A673 (cell line): ENCODE measurements around the gene CACYBP. TPM values are rescaled to one million over a fixed set of nuclear protein-coding genes. Genes with fewer than 3 reads are reported as not detected.
"Not testable (repeated sequence)": the region's sequence is repeated elsewhere in the genome, so short reads cannot be mapped to it uniquely, and the experiment has no call there.

Source experiments
- BruUV-seq: library from RNA; stranded (reverse); fragments of 400-500 nt; replicated peaks from 2 replicates; lab custom pipeline; 2021; lab: Mats Ljungman, UMichigan
- CTCF ChIA-PET: fragments of 300-600 bp; sonication (Branson Sonifier 250); formaldehyde crosslinking; loops from one replicate; lab custom pipeline; 2022; ENCODE audit warnings: antibody characterized with exemption; lab: Charles Lee
- POLR2A ChIA-PET: fragments of 300-600 bp; sonication (Branson Sonifier 250); formaldehyde crosslinking; loops from one replicate; lab custom pipeline; 2022; ENCODE audit warnings: antibody characterized with exemption; ENCODE audit not compliant: low non-redundant PET; lab: Charles Lee
- DNase-seq: peaks from one replicate; pipeline ENCODE4 v3.0.0-alpha.2; 2015; ENCODE audit warnings: low spot score
- H3K27ac ChIP-seq: fragments of 200-600 bp; sonication (generic); 2 replicates; pipeline ENCODE4 v1.5.1; 2016; ENCODE audit warnings: mixed run types, low read depth, mild to moderate bottlenecking, mixed read lengths, antibody characterized with exemption, low read length; ENCODE audit not compliant: poor library complexity, severe bottlenecking
- H3K27me3 ChIP-seq: fragments of 200-600 bp; sonication (generic); replicated peaks from 2 replicates; pipeline ENCODE4 v1.6.1; 2017; ENCODE audit warnings: mixed run types, low read depth, mild to moderate bottlenecking, mixed read lengths, antibody characterized with exemption, low read length; ENCODE audit not compliant: insufficient read depth, poor library complexity
- H3K36me3 ChIP-seq: fragments of 200-600 bp; sonication (generic); 2 replicates; pipeline ENCODE4 v1.6.1; 2016; ENCODE audit warnings: mixed run types, mild to moderate bottlenecking, mixed read lengths, antibody characterized with exemption, low read length; ENCODE audit not compliant: insufficient read depth, poor library complexity, severe bottlenecking
- H3K4me1 ChIP-seq: fragments of 200-600 bp; sonication (generic); 2 replicates; pipeline ENCODE4 v1.6.1; 2017; ENCODE audit warnings: mixed run types, mild to moderate bottlenecking, mixed read lengths, antibody characterized with exemption, low read length; ENCODE audit not compliant: insufficient read depth, poor library complexity, severe bottlenecking
- H3K4me3 ChIP-seq: fragments of 200-600 bp; sonication (generic); 2 replicates; pipeline ENCODE4 v1.5.1; 2016; ENCODE audit warnings: low read depth, mixed run types, mild to moderate bottlenecking, mixed read lengths, low read length; ENCODE audit not compliant: poor library complexity, severe bottlenecking
- H3K9me3 ChIP-seq: fragments of 200-600 bp; sonication (generic); 2 replicates; pipeline ENCODE4 v1.6.1; 2016; ENCODE audit warnings: mixed run types, low read depth, mild to moderate bottlenecking, mixed read lengths, antibody characterized with exemption, low read length; ENCODE audit not compliant: poor library complexity, severe bottlenecking
- EZH2 ChIP-seq: fragments of 200-600 bp; sonication (generic); IDR thresholded peaks from 2 replicates; pipeline ENCODE4 v1.6.1; 2017; ENCODE audit warnings: borderline replicate concordance, low read depth, mild to moderate bottlenecking, mixed read lengths, antibody characterized with exemption, low read length; ENCODE audit not compliant: poor library complexity, severe bottlenecking
- intact Hi-C: fragments of 100-400 bp; cut with micrococcal nuclease; formaldehyde crosslinking; loops from one replicate; pipeline ENCODE4 v1.10.0; 2022; ENCODE audit not compliant: unreplicated experiment
- total RNA-seq: library from RNA; stranded (reverse); gene quantifications from 2 replicates; pipeline ENCODE4 v1.2.3, GENCODE V29; 2021
- TF ChIP-seq, protein P1 (sequence below): fragments of 300-800, 200-600 bp; sonication (generic); conservative IDR thresholded peaks from 2 replicates; pipeline ENCODE4 v1.5.1; 2017; ENCODE audit warnings: low read depth, mild to moderate bottlenecking, antibody characterized with exemption, low read length, moderate library complexity, mixed read lengths

CACYBP gene
- total RNA-seq, 1 experiment from 2014 or later: 307 TPM

DNA sequence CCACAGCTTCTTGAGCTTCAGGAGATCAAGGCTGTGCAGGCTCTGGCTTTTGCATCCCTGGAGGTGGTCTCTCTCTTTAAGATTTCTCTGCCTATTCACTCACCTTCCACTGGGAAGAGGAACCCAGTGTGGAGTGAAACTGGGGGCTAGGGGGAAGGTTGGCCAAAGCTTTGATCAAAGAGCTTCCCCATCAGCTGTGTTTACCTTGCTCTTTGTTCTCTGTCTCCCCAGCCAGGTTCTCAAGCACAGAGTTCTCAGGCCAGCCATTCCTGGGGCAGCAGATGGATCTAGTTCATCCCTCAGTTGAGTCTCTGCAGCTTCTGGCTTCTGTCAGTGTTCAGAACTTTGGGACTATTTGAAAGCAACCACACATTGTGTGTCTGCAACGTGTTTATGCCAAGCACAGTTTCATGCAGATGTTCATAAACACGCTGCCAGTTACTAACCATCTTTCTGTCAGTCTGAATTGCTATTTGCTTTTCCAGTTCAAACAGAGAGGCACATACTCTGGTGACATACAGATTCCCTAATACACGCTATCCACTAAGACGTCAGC, 40.7 kb downstream of the CACYBP start:
- DNase-seq: no peak
- no peaks in the 10 kb centered on the region for H3K4me1 ChIP-seq
- TF ChIP-seq, protein P1, sequence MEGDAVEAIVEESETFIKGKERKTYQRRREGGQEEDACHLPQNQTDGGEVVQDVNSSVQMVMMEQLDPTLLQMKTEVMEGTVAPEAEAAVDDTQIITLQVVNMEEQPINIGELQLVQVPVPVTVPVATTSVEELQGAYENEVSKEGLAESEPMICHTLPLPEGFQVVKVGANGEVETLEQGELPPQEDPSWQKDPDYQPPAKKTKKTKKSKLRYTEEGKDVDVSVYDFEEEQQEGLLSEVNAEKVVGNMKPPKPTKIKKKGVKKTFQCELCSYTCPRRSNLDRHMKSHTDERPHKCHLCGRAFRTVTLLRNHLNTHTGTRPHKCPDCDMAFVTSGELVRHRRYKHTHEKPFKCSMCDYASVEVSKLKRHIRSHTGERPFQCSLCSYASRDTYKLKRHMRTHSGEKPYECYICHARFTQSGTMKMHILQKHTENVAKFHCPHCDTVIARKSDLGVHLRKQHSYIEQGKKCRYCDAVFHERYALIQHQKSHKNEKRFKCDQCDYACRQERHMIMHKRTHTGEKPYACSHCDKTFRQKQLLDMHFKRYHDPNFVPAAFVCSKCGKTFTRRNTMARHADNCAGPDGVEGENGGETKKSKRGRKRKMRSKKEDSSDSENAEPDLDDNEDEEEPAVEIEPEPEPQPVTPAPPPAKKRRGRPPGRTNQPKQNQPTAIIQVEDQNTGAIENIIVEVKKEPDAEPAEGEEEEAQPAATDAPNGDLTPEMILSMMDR: no peak
- TF ChIP-seq EZH2: no peak
- no peak overlapping the region for H3K27ac ChIP-seq
- no peak overlapping the region for H3K4me3 ChIP-seq
- H3K9me3 ChIP-seq: no peaks in the 10 kb centered on the region
- POLR2A ChIA-PET: no interaction called here
- no peaks in the 10 kb centered on the region for H3K36me3 ChIP-seq
- intact Hi-C loops: no loop called here
- no TSS peak for BruUV-seq
- CTCF ChIA-PET: no interaction called here
- no peaks in the 10 kb centered on the region for H3K27me3 ChIP-seq

- CTCF ChIA-PET: no interaction called here
- no peaks in the 10 kb centered on the region for H3K9me3 ChIP-seq
- peaks cover 4% of the 10 kb centered on the region for H3K27me3 ChIP-seq
- no TSS peak for BruUV-seq
- no peak for DNase-seq
- intact Hi-C loops: no loop called here
- H3K36me3 ChIP-seq: no peaks in the 10 kb centered on the region
- POLR2A ChIA-PET: no interaction called here
- H3K27ac ChIP-seq: no peak overlapping the region
- TF ChIP-seq EZH2: no peak
- TF ChIP-seq, protein P1: no peak
- no peaks in the 10 kb centered on the region for H3K4me1 ChIP-seq
- no peak overlapping the region for H3K4me3 ChIP-seq
These were observed 42.9 kb downstream of the CACYBP start for GRCh38 chr1:175042650-175043049.

GRCh38 chr1:175043824-175044223, 44.1 kb downstream of the CACYBP start:
- TF ChIP-seq, protein P1: no peak
- no peak for TF ChIP-seq EZH2
- Histone ChIP-seq H3K9me3 (no peaks in the 10 kb centered on the region), H3K36me3 (no peaks in the 10 kb centered on the region), H3K4me1 (no peaks in the 10 kb centered on the region), H3K4me3 (no peak overlapping the region), H3K27ac (no peak overlapping the region), H3K27me3 (peaks cover 6% of the 10 kb centered on the region)
- BruUV-seq: no TSS peak
- ChIA-PET CTCF (no interaction called here), POLR2A (no interaction called here)
- intact Hi-C loops: no loop called here
- DNase-seq: no peak

DNA sequence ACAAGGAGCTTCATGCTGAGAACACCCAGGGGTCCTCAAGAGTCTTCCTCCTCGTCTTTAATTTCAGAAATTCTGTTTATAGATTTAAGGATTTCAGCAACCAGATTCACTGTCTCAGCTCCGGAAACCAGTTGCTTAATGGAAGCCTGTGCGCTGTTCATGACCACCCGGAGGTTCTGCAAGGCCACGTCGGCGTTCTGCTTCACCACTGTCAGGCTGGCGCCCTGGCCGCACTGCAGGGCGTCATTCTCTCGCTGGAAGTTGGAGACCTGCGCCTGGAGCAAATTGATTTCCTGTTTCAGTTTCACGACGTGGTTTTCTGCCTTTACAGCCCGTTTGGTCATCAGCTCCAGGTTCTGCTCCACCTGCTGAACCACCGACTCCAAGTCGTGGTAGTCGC, 44.8 kb downstream of the CACYBP start:
- CTCF ChIA-PET, POLR2A ChIA-PET, BruUV-seq: not testable (repeated sequence)

More for the DNA sequence above, 44.8 kb downstream of the CACYBP start:
- H3K4me3 ChIP-seq, intact Hi-C loops, H3K36me3 ChIP-seq, H3K4me1 ChIP-seq, H3K9me3 ChIP-seq, DNase-seq, H3K27ac ChIP-seq: not testable (repeated sequence)
- H3K27me3 ChIP-seq: peaks cover 10% of the 10 kb centered on the region
